HG02884 (cell line): ENCODE measurements around the gene SFXN3.

Experiments used
- ATAC-seq: cut with Tn5 transposase; IDR thresholded peaks from one replicate; pipeline ENCODE4 v1.9.1; 2021; ENCODE audit warnings: mild to moderate bottlenecking, moderate library complexity; ENCODE audit not compliant: unreplicated experiment

Gene SFXN3

GRCh38 chr10:100999742-101000126 is 31.3 kb upstream of the SFXN3 start, which contains the start of gene LZTS2:
Gene LZTS2, plus strand, starts transcription at chr10:100999808. Its CDS starts 2,731 bp downstream, at chr10:101002539.
- no peak for ATAC-seq

- ATAC-seq, result no peak
Observed at GRCh38 chr10:101000127-101000914, 30.7 kb upstream of the SFXN3 start.

- ATAC-seq, result no peak
Observed at GRCh38 chr10:101000915-101001658, 29.9 kb upstream of the SFXN3 start.

- no peak for ATAC-seq
Observed at GRCh38 chr10:101001659-101002035, 29.4 kb upstream of the SFXN3 start.

- ATAC-seq, result no peak
Observed at GRCh38 chr10:101002456-101002855, 28.6 kb upstream of the SFXN3 start.

GRCh38 chr10:101003639-101004206 is 27.3 kb upstream of the SFXN3 start:
- no peak for ATAC-seq

GRCh38 chr10:101005361-101005760 is 25.7 kb upstream of the SFXN3 start:
- ATAC-seq, result no peak

- no peak for ATAC-seq
Observed at GRCh38 chr10:101005869-101006567, 25.0 kb upstream of the SFXN3 start.

- ATAC-seq, result no peak
Observed at GRCh38 chr10:101006593-101007098, 24.4 kb upstream of the SFXN3 start.

- ATAC-seq, result no peak
Observed at GRCh38 chr10:101007099-101007711, 23.8 kb upstream of the SFXN3 start.

GRCh38 chr10:101007915-101008822 is 22.9 kb upstream of the SFXN3 start:
- ATAC-seq, result no peak

GRCh38 chr10:101008823-101009423 is 22.1 kb upstream of the SFXN3 start:
- no peak for ATAC-seq

- ATAC-seq, result no peak
Observed at GRCh38 chr10:101010329-101010728, 20.7 kb upstream of the SFXN3 start.

- no peak for ATAC-seq
Observed at GRCh38 chr10:101011517-101012423, 19.3 kb upstream of the SFXN3 start.

- no peak for ATAC-seq
Observed at GRCh38 chr10:101012525-101013364, 18.3 kb upstream of the SFXN3 start.

GRCh38 chr10:101013365-101013825 is 17.6 kb upstream of the SFXN3 start:
- no peak for ATAC-seq

- no peak for ATAC-seq
Observed at GRCh38 chr10:101014230-101014884, 16.7 kb upstream of the SFXN3 start.
